Measurements from ENCODE around the gene RAD51D. TPM values are rescaled to one million over a fixed set of nuclear protein-coding genes. Genes with fewer than 3 reads are reported as not detected.

Gene RAD51D
- 8.5 and 22.2 TPM in 2 replicates for total RNA-seq

DNA sequence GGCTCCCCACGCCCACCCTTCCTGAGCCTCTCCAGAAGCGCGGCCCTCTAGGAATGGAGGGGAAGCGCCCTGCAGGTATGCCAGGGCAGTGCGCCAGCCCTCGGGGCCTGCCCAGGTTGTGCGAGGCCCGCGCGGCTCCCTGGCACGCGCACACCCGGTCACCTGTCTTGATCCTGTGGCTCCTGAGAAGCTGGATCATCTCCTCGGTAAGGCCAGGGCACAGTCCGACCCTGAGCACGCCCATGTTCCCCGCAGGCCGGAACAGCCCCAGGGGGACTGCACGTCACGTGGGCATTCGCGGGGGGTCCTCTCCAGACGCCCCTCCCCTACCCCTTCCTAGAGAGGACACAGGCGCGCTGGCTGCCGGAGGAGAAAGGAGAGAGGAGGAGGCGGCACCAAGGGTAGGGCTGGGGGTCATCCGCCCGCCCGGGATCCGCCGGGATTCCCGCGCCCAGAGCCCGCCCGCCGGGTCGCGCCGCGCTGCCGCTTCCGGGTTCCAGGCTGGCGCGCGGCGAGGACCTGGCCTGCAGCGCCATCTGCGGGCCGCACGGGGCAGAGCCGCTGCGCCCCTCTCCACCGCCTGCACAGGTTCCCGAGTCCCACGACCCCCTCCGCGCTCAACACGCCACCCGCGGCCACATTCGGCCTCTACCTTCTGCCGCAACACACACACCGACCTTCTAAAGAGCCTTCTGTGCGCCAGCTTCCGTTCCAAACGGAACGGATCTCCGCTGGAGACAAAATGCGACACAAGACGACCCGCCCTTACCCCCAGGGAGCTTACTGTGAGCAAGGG, at the start of gene RAD51D:
TSS of gene RAD51D (minus strand) at position 491 of the 796 bp plus-strand sequence. CDS start at position 244, 247 bp downstream.

DNA sequence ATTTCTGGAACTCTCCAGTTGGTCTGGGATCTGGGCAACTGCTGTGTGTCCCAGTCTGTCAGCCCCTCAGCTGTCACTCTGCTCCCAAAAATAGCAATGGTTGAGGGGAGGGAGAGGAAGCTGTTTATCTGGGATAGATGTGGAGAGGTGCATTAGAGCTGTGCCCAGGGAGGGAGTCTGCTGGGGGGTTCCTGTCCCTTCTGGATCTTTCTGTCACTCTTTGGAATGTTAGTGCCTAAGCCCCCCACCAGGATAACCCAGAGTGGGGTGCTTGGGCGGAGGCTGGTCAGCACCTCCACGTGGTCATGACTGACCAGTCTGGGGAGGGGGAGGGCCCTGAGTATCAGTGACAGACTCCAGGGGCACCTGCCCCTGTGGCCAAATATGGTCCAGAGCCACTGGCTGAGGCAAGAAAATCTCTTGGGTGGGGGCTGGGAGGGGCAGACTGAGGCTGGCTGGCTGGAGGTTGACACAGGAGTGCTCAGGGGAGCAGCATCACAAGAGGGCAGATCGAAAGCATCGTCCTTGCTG, 27.8 kb upstream of the RAD51D start, which contains the start of gene UNC45B:
TSS of gene UNC45B (plus strand) at position 443 of the 531 bp plus-strand sequence. CDS start 447 bp downstream, outside the sequence.

DNA sequence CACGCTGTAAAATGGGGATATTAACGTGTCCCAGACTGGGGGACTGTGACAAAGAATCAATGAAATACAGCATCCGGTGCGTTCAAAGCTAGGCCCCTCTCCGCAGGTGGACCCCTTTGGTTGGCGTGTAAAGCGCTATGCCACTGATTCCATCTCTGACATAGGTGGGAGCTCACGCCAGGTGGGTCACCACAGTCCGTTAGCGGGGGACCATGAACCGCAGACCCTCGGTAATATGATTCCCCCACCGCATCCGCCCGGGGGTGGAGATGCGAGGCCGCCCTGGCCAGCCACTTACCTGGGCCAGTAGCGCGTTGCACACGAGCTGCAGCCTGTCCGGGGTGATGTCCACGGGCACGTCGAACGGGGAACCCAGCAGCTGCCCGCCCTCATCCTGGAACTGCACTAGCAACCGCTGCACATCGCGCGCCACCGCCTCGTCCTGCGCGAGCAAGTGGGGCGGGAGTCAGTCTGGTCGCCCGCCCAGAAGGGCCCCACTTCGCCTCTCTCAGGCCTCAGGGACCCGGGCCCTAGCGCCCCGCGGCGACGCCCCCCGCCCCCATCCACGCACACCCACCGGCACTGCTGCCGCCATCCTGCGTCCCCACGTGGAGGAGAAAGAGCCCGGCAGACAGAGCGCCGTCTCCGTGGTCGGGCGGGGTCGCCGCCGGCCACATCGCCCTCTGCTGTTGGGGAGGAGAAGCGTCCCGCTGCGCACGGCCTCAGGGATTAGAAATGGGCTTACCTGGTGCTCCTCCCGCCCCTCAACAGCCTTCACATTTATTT, 22.2 kb upstream of the RAD51D start, which contains the start of gene NLE1:
TSS of gene NLE1 (minus strand) at position 623 of the 786 bp plus-strand sequence. CDS start at position 595, 28 bp downstream.

DNA sequence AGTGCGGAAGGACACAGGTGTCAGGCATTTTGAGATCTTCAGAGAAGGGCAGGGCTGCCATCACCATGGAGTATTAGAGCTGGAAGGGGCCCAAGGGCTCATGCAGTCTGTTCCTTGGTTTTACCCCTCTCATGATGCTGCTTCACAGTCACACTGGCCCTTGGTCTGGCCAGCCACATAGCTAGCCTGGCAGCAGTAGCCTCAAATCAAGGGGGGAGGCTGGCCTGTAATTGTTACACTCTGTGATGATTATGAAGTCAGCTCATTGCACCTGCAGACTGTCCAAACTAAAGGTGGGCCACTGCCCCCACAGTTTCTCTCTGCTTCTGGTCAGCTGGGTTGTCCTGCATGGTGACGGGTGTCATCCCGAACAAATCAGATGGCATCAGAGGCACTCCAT, 1.7 kb upstream of the RAD51D start, which contains the start of gene FNDC8:
TSS of gene FNDC8 (plus strand) at position 301 of the 400 bp plus-strand sequence. CDS start at position 380, 79 bp downstream.

DNA sequence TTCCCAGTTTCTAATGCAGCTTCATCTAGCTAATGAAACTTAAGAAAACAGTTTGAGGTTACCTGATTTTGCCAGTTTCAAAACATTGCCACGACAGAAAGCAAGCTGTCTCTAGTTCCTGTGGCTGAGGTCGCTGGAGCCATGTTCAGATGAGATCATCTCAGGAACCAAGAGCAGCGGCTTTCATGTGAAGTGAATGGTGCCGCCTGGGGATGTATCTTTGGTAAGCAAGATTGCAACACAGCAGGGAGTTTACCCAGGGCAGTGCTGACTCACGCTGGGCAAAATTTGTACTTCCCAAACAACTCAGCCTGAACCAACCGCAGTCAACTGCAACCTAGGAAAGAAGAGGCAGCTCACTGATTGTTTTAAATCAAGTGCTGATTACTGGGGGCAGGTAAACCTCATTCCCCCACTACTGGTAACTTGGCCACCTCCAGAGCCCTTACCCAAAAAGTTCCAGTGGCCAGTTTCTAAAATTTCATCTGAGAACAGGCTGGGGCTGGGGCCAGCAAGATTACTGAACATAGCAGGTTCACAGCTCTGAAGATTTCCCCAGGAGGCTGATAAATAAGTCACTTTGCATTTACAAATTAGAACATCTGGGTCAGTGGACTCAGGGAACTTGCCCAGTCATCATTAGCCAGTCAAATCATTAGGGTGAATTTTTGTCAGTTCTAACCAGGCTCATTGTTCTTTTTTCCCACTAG, 56.0 kb downstream of the RAD51D start, which contains the start of gene RFFL:
TSS of gene RFFL (minus strand) at position 194 of the 710 bp plus-strand sequence. CDS start 37,154 bp downstream, outside the sequence.

Other genes starting within 250 kb of the RAD51D start
- 0.58 and 0.89 TPM in 2 replicates for gene CCT6B, start 158.4 kb downstream of the RAD51D start, total RNA-seq
- gene ZNF830, start 158.3 kb downstream of the RAD51D start, total RNA-seq: 5.1 and 5.2 TPM in 2 replicates
- 26.2 and 48.2 TPM in 2 replicates for gene LIG3, start 139.3 kb downstream of the RAD51D start, total RNA-seq
- 11.8 and 16.5 TPM in 2 replicates for gene RFFL, start 56.2 kb downstream of the RAD51D start, total RNA-seq
- not detected in 2 replicates for gene FNDC8, start 1.8 kb upstream of the RAD51D start, total RNA-seq
- 14.7 and 47.9 TPM in 2 replicates for gene NLE1, start 22.4 kb upstream of the RAD51D start, total RNA-seq
- gene UNC45B, start 28.0 kb upstream of the RAD51D start, total RNA-seq: not detected in 2 replicates
- gene SLC35G3, start 74.5 kb upstream of the RAD51D start, total RNA-seq: not detected in 2 replicates
- 33.2 and 47.9 TPM in 2 replicates for gene SLFN5, start 123.2 kb upstream of the RAD51D start, total RNA-seq